A673 (cell line): Measurements from ENCODE around the gene PRSS23.
"Not testable (repeated sequence)": the region's sequence is repeated elsewhere in the genome, so short reads cannot be mapped to it uniquely, and the experiment has no call there.

ENCODE experiments used
- CTCF ChIP-seq: fragments of 300-800, 200-600 bp; sonication (generic); conservative IDR thresholded peaks from 2 replicates; pipeline ENCODE4 v1.5.1; 2017; ENCODE audit warnings: low read depth, mild to moderate bottlenecking, antibody characterized with exemption, low read length, moderate library complexity, mixed read lengths
- EZH2 ChIP-seq: fragments of 200-600 bp; sonication (generic); IDR thresholded peaks from 2 replicates; pipeline ENCODE4 v1.6.1; 2017; ENCODE audit warnings: borderline replicate concordance, low read depth, mild to moderate bottlenecking, mixed read lengths, antibody characterized with exemption, low read length; ENCODE audit not compliant: poor library complexity, severe bottlenecking

DNA sequence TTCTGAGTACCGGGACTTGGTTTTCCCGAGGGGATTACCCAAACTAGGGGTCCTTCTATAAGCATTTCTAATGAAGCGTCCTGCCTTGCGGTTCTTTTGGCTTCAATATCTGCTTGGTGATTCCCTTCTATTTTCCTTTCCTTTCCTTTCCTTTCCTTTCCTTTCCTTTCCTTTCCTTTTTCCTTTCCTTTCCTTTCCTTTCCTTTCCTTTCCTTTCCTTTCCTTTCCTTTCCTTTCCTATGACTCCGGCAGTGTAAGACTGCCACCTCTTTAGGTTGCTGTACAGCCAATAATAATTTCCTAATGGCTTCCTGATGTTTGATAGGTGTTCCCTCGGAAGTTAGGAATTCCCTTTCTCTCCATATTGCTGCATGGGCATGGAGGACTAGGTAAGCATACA, 34.0 kb downstream of the PRSS23 start:
- TF ChIP-seq CTCF, EZH2: not testable (repeated sequence)
